ES-I3 (cell line): ENCODE results near the gene DUS2.

Source experiments
- H3K36me3 ChIP-seq: 2 replicates; pipeline ENCODE4 v1.6.1; 2013; ENCODE audit warnings: mild to moderate bottlenecking, low read length, control low read depth, moderate library complexity; ENCODE audit not compliant: insufficient read depth
- H3K4me1 ChIP-seq: 2 replicates; pipeline ENCODE4 v1.6.1; 2013; ENCODE audit warnings: mild to moderate bottlenecking, control low read depth, low read length; ENCODE audit not compliant: insufficient read depth
- H3K9ac ChIP-seq: 2 replicates; pipeline ENCODE4 v1.6.1; 2013; ENCODE audit warnings: low read depth, mild to moderate bottlenecking, low read length, moderate library complexity
- H3K9me3 ChIP-seq: 2 replicates; pipeline ENCODE4 v1.6.1; 2013; ENCODE audit warnings: mild to moderate bottlenecking, low read length, moderate library complexity; ENCODE audit not compliant: control insufficient read depth, insufficient read depth

DUS2 gene

DNA sequence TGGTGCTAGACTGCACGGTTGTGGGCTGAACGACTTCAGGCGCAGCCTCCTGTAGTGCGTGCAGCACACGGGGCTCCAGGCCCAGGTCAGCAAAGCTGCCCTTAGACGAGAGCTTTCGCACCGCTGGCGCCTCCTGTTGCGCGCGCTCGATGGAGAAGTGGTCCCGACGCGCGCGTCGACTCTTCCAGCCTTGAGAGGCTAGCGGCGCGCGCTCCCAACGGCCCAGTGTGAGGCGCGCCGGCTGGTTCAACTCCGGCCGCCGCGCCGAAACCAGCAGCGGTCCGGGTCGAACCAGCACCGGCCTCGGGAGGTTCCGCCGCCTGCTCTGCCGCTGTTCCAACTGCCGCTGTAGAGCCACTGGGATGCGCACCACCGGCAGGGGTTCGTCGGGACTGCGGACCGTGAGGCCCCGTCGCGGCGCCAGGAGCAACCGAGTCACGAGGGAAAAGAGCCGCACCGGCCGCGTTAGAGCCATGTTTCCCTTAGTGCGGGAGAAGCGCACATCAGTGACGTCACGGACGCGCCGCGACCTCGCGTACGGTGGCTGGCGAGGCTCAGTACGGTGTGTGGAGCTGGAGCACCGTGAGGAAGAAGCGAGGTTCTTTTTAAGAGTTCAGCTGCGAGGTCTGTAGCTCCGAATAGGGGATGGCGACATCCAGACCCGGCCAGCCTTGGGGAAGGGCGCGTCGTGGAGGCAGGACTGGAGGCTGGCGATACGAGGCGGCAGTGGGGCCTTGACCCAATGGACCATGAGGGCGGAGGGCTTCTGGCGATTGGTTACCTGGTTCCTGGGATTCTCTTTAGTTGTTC lies at the start of gene DUS2, which contains the start of gene DDX28:
DUS2 (plus strand) TSS at position 557 of the 810 bp plus-strand sequence. CDS start 14,740 bp downstream, outside the sequence.
DDX28 (minus strand) TSS at position 505 of the 810 bp plus-strand sequence; CDS start at position 475, 30 bp downstream.
- Histone ChIP-seq H3K4me1 (peaks cover 7% of the 10 kb centered on the region), H3K9me3 (no peaks in the 10 kb centered on the region), H3K36me3 (no peaks in the 10 kb centered on the region; the same call in 1 of the 2 replicates), H3K9ac (peak within 1 kb of the TSS; percentile 99)

DNA sequence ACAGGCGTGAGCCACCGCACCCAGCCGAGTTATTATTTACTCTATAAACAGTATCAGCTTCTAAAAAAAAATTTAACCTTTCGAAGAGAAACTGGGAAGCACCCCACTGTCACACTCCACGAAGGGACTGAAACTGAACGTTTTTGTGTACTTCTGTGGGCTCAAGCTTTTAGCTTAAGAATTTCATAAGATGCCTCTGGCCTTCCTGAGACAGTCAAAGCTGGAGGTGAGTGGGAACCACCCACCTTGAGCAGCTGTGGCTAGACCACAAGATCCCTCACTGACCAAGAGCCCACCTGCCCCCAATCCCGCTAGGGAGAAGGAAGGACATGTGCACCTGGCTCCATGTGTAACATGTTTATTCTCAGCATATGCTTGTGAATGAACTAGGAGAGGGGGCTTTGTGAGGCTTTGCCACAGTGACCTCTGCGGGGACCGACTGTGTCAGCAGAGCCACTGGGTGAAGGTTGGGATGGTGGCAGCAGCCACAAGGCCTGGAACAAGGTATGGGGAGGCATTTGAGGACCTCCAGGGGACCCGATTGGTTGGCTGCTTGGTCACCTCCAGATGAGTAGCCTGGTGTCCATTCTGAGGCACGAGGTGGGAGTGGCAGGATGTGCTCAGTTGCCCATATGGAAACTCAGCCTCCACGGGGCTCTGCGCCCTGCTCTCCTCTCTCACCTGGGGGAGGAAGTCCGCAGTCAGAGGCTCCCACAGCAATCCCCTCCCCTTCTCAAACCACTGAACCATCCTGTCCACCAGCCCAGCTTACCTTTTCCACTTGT lies 47.6 kb upstream of the DUS2 start:
- no peaks in the 10 kb centered on the region for H3K9me3 ChIP-seq
- H3K4me1 ChIP-seq, result no peaks in the 10 kb centered on the region
- no peaks in the 10 kb centered on the region for H3K36me3 ChIP-seq
- H3K9ac ChIP-seq, result no peak overlapping the region

DNA sequence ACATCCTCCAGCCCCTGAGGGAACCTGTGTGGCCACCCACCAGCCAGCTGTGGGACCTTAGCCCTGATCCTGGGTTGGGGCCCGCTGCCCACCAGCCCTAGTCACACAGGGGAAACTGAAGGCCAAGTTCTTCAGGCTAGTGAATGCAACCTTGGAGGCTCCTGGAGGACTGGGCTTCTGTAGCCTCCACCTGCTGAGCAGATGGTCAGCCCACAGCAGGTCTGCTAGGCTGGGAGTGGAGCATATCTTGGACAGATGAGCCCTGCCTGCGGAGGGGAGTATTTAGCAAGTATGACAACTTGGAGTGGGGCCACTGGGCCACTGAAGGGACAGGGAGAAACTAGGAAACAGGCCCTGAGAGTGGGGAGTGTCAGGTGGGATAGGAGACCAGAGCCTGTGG lies 46.9 kb upstream of the DUS2 start:
- no peaks in the 10 kb centered on the region for H3K9me3 ChIP-seq
- no peak overlapping the region for H3K9ac ChIP-seq
- no peaks in the 10 kb centered on the region for H3K36me3 ChIP-seq
- no peaks in the 10 kb centered on the region for H3K4me1 ChIP-seq

DNA sequence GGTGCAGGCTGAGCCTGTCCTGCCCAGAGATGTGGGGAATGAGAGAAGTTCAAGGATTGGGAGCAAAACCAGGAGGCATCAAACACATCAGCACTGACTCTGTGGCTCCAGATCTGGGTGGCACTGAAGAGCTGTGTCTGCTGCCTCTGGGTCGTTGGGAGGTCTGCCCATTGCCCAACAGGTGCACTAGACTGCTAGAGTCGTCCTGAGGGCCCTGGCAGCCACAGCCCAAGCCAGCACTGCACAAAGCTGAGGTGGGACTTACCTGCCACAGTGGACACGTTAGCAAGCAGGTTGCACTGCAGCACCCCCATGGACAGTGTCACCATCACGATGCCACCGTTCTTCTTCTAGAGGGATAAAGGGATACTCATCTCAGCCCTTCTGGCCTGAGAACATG lies 46.1 kb upstream of the DUS2 start:
- no peak overlapping the region for H3K9ac ChIP-seq
- H3K4me1 ChIP-seq, result no peaks in the 10 kb centered on the region
- H3K9me3 ChIP-seq, result no peaks in the 10 kb centered on the region
- no peaks in the 10 kb centered on the region for H3K36me3 ChIP-seq

DNA sequence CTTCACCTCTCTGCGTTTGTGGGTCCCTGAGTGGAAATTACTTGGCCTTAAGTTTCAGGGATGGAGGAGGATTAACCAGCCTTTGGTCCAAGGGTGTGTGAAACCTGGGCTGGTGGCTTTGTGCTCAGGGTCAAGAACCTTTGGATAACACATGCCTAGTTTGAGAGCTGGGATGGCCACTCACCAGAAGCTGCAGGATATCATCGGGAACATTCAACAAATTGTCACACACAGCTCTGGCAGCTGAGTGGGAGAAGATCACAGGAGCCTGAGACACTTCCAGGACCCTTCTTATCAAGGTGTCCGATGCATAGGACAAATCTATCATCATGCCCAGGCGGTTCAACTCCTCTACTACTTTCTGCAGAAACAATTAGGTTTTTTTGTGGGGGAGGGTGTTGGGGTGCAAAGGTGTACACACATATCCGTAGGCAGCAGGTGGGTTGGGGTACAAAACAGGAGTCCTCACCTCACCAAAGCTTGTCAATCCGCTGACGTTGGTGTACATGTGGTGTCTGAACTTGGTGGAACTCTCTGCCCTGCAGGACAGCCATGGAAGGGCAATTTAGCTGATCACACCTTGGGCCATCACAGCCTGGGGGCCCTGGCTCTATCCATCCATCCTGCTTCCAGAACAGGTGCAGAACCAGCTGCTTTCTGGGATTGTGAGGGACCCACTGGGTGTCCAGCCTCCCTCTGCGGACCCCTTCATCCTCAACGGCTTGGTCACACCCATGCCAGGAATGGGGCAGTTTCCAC lies 45.4 kb upstream of the DUS2 start:
- Histone ChIP-seq H3K9me3 (no peaks in the 10 kb centered on the region), H3K36me3 (no peaks in the 10 kb centered on the region)

DNA sequence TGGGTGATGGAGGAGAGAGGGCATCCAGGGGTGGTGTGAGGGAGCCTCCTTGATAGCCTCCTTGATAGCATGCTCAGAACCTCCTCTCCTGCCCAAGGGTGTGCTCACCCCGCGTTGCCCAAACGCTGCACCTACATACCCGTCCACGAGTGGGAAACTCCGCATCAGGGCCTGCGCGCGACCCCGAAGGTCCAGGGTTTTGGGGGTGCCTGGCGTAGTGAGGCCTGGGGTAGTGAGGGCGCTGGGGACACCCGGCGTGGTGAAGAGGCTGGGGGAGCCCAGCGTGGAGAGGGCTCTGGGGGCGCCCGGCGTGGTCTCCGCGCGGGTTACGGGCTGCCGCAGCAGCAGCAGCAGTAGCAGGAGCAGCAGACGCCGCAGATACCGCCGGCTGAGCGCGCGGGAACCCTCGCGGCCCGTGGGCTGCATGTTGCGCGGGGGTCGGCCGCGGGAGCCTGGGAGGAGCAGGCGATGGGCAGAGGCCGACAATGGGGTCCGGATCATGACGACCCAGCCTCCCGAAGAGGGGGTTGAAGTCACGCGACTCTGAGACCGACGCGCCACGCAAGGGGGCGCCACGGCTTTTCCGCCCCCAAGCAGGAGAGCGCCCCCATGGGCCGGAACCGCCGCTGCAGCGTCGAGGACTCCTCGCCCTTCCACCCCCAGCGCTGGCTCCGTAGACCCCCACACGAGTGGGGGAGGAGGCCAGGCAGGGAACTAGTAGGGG lies 43.0 kb upstream of the DUS2 start, which contains the start of gene DPEP3:
DPEP3 (minus strand) TSS at position 545 of the 724 bp plus-strand sequence; CDS start at position 426, 119 bp downstream.
- H3K9me3 ChIP-seq, result no peaks in the 10 kb centered on the region
- H3K4me1 ChIP-seq, result peaks cover 4% of the 10 kb centered on the region
- no peaks in the 10 kb centered on the region for H3K36me3 ChIP-seq
- no peak within 1 kb of the TSS for H3K9ac ChIP-seq

More for the DNA sequence above, 45.4 kb upstream of the DUS2 start:
- Histone ChIP-seq H3K4me1 (no peaks in the 10 kb centered on the region), H3K9ac (no peak overlapping the region)

DNA sequence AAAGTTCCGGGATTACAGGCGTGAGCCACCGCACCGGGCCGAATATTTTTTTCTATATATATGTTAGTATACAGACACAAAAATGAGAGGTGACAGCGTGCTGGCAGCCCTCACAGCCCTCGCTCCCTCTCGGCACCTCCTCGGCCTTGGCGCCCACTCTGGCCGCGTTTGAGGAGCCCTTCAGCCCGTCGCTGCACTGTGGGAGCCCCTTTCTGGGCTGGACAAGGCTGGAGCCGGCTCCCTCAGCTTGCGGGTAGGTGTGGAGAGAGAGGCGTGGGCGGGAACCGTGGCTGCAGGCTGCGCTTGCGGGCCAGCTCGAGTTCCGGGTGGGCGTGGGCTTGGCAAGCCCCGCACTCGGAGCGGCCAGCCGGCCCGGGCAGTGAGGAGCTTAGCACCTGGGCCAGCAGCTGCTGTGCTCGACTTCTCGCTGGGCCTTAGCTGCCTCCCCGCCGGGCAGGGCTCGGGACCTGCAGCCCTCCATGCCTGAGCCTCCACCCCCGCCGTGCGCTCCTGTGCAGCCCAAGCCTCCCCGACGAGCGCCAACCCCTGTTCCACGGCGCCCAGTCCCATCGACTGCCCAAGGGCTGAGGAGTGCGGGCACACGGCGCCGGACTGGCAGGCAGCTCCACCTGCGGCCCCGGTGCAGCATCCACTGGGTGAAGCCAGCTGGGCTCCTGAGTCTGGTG lies 40.9 kb upstream of the DUS2 start:
- H3K4me1 ChIP-seq, result peaks cover 4% of the 10 kb centered on the region
- no peaks in the 10 kb centered on the region for H3K36me3 ChIP-seq
- H3K9ac ChIP-seq, result no peak overlapping the region
- H3K9me3 ChIP-seq, result no peaks in the 10 kb centered on the region

DNA sequence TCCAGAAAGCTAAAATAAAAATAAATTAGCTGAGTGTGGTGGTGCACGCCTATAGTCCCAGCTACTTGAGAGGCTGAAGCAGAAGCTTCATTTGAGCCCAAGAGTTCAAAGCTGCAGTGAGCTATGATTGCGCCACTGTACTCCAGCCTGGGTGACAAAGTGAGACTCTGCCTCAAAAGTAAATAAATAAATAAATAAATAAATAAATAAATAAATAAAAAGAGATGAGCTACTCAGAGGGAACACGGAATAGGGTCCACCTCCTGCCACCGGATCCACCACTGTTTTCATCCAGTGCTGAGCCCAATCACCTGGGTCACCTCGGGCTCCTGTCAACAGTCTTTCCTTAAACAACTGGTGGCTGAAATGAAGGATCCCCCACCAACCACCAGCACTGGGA lies 36.1 kb upstream of the DUS2 start:
- Histone ChIP-seq H3K4me1 (peaks cover 4% of the 10 kb centered on the region), H3K9ac (no peak overlapping the region), H3K36me3 (no peaks in the 10 kb centered on the region), H3K9me3 (no peaks in the 10 kb centered on the region)

DNA sequence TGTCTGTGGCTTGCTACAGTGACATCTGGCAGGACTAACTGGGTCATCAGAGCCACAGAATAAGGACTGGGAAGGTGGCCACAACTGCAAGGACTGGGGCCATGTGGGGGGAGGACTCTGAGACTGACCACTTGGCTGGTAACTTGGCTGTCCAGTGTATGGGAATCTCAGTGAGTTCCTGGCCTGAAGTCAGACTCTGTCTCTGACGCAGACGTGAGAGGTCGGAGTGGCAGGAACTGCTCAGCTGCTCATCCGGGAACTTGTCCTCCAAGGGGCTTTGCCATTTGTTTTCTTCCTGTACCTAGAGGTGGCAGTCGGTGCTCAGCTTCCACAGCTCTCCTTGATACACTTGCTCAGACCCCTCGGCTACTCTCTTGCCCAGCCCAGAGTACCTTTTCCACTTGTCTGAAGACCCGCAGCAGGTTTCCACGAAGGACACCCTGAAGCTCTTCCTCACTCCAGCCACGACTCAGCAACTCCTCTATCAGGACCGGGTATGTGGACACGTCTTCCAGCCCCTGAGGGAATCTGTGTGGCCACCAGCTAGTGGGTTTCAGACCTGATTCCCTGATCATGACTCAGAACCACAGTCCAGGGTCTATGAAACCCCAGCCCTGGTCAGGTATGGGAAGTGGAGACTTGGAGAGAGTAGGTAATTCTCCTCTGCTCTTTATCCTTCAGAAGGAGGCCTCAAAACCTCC lies 35.5 kb upstream of the DUS2 start:
- H3K4me1 ChIP-seq, result peaks cover 4% of the 10 kb centered on the region
- H3K36me3 ChIP-seq, result no peaks in the 10 kb centered on the region
- H3K9me3 ChIP-seq, result no peaks in the 10 kb centered on the region
- H3K9ac ChIP-seq, result no peak overlapping the region

DNA sequence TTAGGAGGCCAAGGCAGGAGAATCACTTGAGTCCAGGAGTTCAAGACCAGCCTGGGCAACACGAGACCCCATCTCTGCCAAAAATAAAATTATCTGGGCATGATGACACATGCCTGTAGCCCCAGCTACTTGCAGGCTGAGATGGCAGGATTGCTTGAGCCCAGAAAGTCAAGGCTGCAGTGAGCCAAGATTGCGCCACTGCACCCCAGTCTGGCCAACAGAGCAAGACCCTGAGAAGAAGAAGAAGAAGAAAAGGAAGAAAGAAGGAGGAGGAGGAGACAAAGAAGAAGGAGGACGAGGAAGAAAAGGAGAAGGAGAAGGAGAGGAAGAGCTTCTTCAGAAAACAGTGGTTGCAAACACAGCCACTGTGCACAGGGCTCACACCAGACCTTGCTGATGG lies 34.4 kb upstream of the DUS2 start:
- peaks cover 3% of the 10 kb centered on the region for H3K4me1 ChIP-seq
- no peaks in the 10 kb centered on the region for H3K9me3 ChIP-seq
- H3K36me3 ChIP-seq, result no peaks in the 10 kb centered on the region

DNA sequence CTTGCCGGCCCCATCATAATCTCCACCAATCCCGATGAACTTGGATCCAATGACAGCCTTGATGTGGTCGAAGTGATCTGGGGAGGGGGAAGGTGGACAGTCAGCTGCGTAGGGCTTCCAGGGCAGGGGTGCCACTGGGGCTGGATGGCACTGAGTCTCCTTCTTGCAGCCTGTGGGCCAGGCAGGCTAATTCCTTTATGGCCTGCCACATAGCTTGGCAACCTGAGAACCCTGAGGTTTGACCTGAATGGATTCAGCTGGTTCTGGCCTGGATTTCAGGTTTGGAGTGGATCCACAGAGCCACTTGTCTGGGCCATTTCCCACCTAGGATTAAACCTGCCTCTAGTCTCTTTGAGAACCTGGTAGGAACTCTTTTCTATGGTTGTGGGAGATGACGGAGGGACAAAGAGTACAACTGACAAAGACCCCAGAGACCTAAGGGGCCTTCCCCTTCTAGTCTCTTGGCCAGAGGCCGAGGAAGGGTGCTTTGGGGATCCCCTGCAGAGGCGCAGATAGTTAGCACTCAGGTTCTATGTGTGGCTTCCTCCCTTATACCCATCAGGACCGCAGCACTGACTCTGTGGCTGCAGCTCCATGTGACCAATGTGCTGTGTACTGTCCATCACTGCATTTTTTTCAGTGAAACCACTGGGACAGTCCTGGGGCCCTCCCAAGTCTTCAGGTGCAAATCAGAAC lies 33.6 kb upstream of the DUS2 start:
- Histone ChIP-seq H3K4me1 (peaks cover 3% of the 10 kb centered on the region; the same call in 1 of the 2 replicates), H3K9ac (no peak overlapping the region), H3K9me3 (no peaks in the 10 kb centered on the region), H3K36me3 (no peaks in the 10 kb centered on the region)

More for the DNA sequence above, 34.4 kb upstream of the DUS2 start:
- H3K9ac ChIP-seq, result no peak overlapping the region

DNA sequence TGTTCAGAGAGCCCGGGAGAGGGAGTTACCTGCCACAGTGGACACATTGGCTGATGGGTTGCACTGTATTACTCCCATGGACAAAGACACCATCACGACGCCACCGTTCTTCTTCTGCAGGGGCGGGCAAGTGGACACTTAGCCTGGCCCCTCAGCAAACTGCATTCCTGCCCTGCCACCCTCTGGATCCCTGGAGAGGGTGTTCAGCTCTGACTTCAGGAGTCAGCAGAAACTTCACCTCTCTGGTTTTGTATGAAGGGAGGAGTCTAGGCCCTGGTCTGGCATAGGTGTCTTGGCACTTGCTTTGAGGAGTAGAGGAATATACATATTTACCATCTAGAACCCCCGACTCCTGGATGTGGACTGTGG lies 33.1 kb upstream of the DUS2 start:
- Histone ChIP-seq H3K9ac (no peak overlapping the region), H3K9me3 (no peaks in the 10 kb centered on the region), H3K4me1 (peaks cover 3% of the 10 kb centered on the region; the same call in 1 of the 2 replicates), H3K36me3 (no peaks in the 10 kb centered on the region)
